H9 (cell line): Measurements from ENCODE around the gene UCP2. TPM values are rescaled to one million over a fixed set of nuclear protein-coding genes. Genes with fewer than 3 reads are reported as not detected.

Experiments used
- DNase-seq: peaks from one replicate; pipeline ENCODE4 v3.0.0-alpha.2; 2017
- H2AFZ ChIP-seq: one replicate; pipeline ENCODE4 v1.6.1; 2013; ENCODE audit warnings: mild to moderate bottlenecking, low read length, control low read depth, moderate library complexity
- H2AK5ac ChIP-seq: 2 replicates; pipeline ENCODE4 v1.6.1; 2013; ENCODE audit warnings: low read length, control low read depth, mixed read lengths; ENCODE audit not compliant: insufficient read length
- H2BK120ac ChIP-seq: one replicate; pipeline ENCODE4 v1.6.1; 2013; ENCODE audit warnings: low read depth, mild to moderate bottlenecking, low read length, control low read depth, inconsistent platforms; ENCODE audit not compliant: poor library complexity, severe bottlenecking
- H2BK12ac ChIP-seq: 2 replicates; pipeline ENCODE4 v1.6.1; 2013; ENCODE audit warnings: low read length, control low read depth, mixed read lengths, low read depth; ENCODE audit not compliant: insufficient read length
- H2BK15ac ChIP-seq: 2 replicates; pipeline ENCODE4 v1.6.1; 2013; ENCODE audit warnings: low read depth, low read length, control low read depth
- H2BK20ac ChIP-seq: one replicate; pipeline ENCODE4 v1.6.1; 2013; ENCODE audit warnings: low read depth, mild to moderate bottlenecking, low read length, control low read depth, inconsistent platforms; ENCODE audit not compliant: poor library complexity, severe bottlenecking
- H2BK5ac ChIP-seq: 2 replicates; pipeline ENCODE4 v1.6.1; 2013; ENCODE audit warnings: low read length, control low read depth, mixed read lengths; ENCODE audit not compliant: insufficient read length
- H3K14ac ChIP-seq: 2 replicates; pipeline ENCODE4 v1.6.1; 2013; ENCODE audit warnings: low read length, control low read depth; ENCODE audit not compliant: insufficient read depth
- H3K18ac ChIP-seq: 2 replicates; pipeline ENCODE4 v1.6.1; 2013; ENCODE audit warnings: low read depth, mild to moderate bottlenecking, mixed read lengths, low read length, control low read depth; ENCODE audit not compliant: insufficient read length
- H3K23ac ChIP-seq: 2 replicates; pipeline ENCODE4 v1.6.1; 2013; ENCODE audit warnings: low read length, control low read depth, mixed read lengths, low read depth; ENCODE audit not compliant: insufficient read length
- H3K23me2 ChIP-seq: 2 replicates; pipeline ENCODE4 v1.6.1; 2013; ENCODE audit warnings: low read depth, mild to moderate bottlenecking, mixed read lengths, low read length, control low read depth; ENCODE audit not compliant: insufficient read length, poor library complexity, severe bottlenecking
- H3K27ac ChIP-seq: 2 replicates; pipeline ENCODE4 v1.5.1; 2013; ENCODE audit warnings: low read length, control low read depth, mixed read lengths, low read depth; ENCODE audit not compliant: insufficient read length
- H3K27me3 ChIP-seq: 2 replicates; pipeline ENCODE4 v1.6.1; 2013; ENCODE audit warnings: low read length, control low read depth, inconsistent platforms; ENCODE audit not compliant: insufficient read depth
- H3K4ac ChIP-seq: 2 replicates; pipeline ENCODE4 v1.6.1; 2013; ENCODE audit warnings: low read depth, mild to moderate bottlenecking, control low read depth, inconsistent platforms, low read length, moderate library complexity
- H3K4me1 ChIP-seq: 2 replicates; pipeline ENCODE4 v1.6.1; 2013; ENCODE audit warnings: low read length, control low read depth, inconsistent platforms; ENCODE audit not compliant: insufficient read depth
- H3K4me2 ChIP-seq: 2 replicates; pipeline ENCODE4 v1.6.1; 2013; ENCODE audit warnings: low read length, control low read depth, mixed read lengths; ENCODE audit not compliant: insufficient read length, insufficient read depth
- H3K56ac ChIP-seq: 2 replicates; pipeline ENCODE4 v1.6.1; 2013; ENCODE audit warnings: low read depth, mild to moderate bottlenecking, mixed read lengths, low read length, control low read depth; ENCODE audit not compliant: insufficient read length
- H3K79me1 ChIP-seq: 2 replicates; pipeline ENCODE4 v1.6.1; 2013; ENCODE audit warnings: low read depth, mild to moderate bottlenecking, moderate library complexity, low read length, control low read depth, inconsistent platforms; ENCODE audit not compliant: insufficient read depth, poor library complexity, severe bottlenecking
- H3K79me2 ChIP-seq: 2 replicates; pipeline ENCODE4 v1.6.1; 2013; ENCODE audit warnings: low read length, control low read depth, inconsistent platforms; ENCODE audit not compliant: insufficient read depth
- H3K9ac ChIP-seq: 2 replicates; pipeline ENCODE4 v1.6.1; 2013; ENCODE audit warnings: low read length, control low read depth, mixed read lengths; ENCODE audit not compliant: insufficient read length; ENCODE audit errors: extremely low read depth
- H3K9me3 ChIP-seq: one replicate; pipeline ENCODE4 v1.6.1; 2013; ENCODE audit warnings: low read depth, low read length, inconsistent platforms; ENCODE audit not compliant: control insufficient read depth
- H3T11ph ChIP-seq: one replicate; pipeline ENCODE4 v1.6.1; 2013; ENCODE audit warnings: mild to moderate bottlenecking, low read length, control low read depth, inconsistent platforms
- H4K20me1 ChIP-seq: one replicate; pipeline ENCODE4 v1.6.1; 2013; ENCODE audit not compliant: control insufficient read depth, insufficient read length, insufficient read depth
- H4K5ac ChIP-seq: 2 replicates; pipeline ENCODE4 v1.6.1; 2013; ENCODE audit warnings: low read depth, mild to moderate bottlenecking, mixed read lengths, low read length, control low read depth; ENCODE audit not compliant: insufficient read length
- H4K8ac ChIP-seq: replicated peaks from 2 replicates; pipeline ENCODE4 v1.6.1; 2013; ENCODE audit warnings: low read length, control low read depth, mixed read lengths, low read depth; ENCODE audit not compliant: insufficient read length
- H4K91ac ChIP-seq: 2 replicates; pipeline ENCODE4 v1.6.1; 2013; ENCODE audit warnings: low read depth, mild to moderate bottlenecking, moderate library complexity, mixed read lengths, low read length, control low read depth; ENCODE audit not compliant: insufficient read length
- H3K27ac Mint-ChIP-seq, 3 experiments: 2 replicates in 2 of 3; 3 replicates in 1 of 3; pipeline ENCODE4 v1.8.0; 2020 to 2021; ENCODE audit warnings: mixed read lengths in 3 of 3, mild to moderate bottlenecking in 1 of 3, moderate library complexity in 1 of 3
- H3K27me3 Mint-ChIP-seq: 2 replicates; pipeline ENCODE4 v1.8.0; 2021; ENCODE audit warnings: low read depth, mild to moderate bottlenecking, moderate library complexity, mixed read lengths
- H3K36me3 Mint-ChIP-seq, 3 experiments: 2 replicates in 2 of 3; 3 replicates in 1 of 3; pipeline ENCODE4 v1.8.0; 2020 to 2021; ENCODE audit warnings: low read depth in 3 of 3, mixed read lengths in 3 of 3; ENCODE audit not compliant: insufficient read depth in 1 of 3
- H3K4me1 Mint-ChIP-seq, 2 experiments: 2 replicates each; pipeline ENCODE4 v1.8.0; 2020; ENCODE audit warnings: mixed read lengths in 2 of 2
- H3K4me3 Mint-ChIP-seq, 2 experiments: 2 replicates in 1 of 2; 3 replicates in 1 of 2; pipeline ENCODE4 v1.8.0; 2020 to 2021; ENCODE audit warnings: mild to moderate bottlenecking in 2 of 2, mixed read lengths in 2 of 2, moderate library complexity in 1 of 2
- H3K9me3 Mint-ChIP-seq, 2 experiments: 2 replicates in 1 of 2; 3 replicates in 1 of 2; pipeline ENCODE4 v1.8.0; 2020; ENCODE audit warnings: mild to moderate bottlenecking in 2 of 2, mixed read lengths in 2 of 2, moderate library complexity in 1 of 2
- CTCF ChIP-seq: fragments of 200-600 bp; sonication (generic); conservative IDR thresholded peaks from 3 replicates; pipeline ENCODE4 v1.8.0; 2021; ENCODE audit warnings: antibody characterized with exemption, mild to moderate bottlenecking
- WGBS: extraction: QIAGEN DNeasy Blood & Tissue Kit; methylation state at CpG from one replicate; pipeline ENCODE4 v1.1.7; 2013; ENCODE audit warnings: missing lambda C conversion rate, low lambda C conversion rate, mixed read lengths; ENCODE audit not compliant: insufficient read length; ENCODE audit errors: extremely low coverage; 5-methylcytosine and 5-hydroxymethylcytosine counted together
- total RNA-seq: library from RNA; stranded (reverse); gene quantifications from 2 replicates; pipeline ENCODE4 v1.2.1, GENCODE V29; 2021

Gene UCP2
- total RNA-seq, 1 experiment from 2014 or later = 62.1 TPM

GRCh38 chr11:73969991-73970800 is 12.4 kb downstream of the UCP2 start:
- Histone ChIP-seq H3K4me1 (no peaks in the 10 kb centered on the region), H4K91ac (no peak overlapping the region), H3T11ph (no peak overlapping the region), H3K9ac (no peak overlapping the region), H4K20me1 (no peaks in the 10 kb centered on the region), H3K23ac (no peak overlapping the region), H2AK5ac (no peak overlapping the region), H2BK12ac (no peak overlapping the region), H2BK120ac (no peak overlapping the region), H2BK5ac (no peak overlapping the region), H3K4ac (no peak overlapping the region), H3K18ac (no peak overlapping the region), H2BK15ac (no peak overlapping the region), H3K79me2 (no peaks in the 10 kb centered on the region), H3K27me3 (no peaks in the 10 kb centered on the region), H3K56ac (no peak overlapping the region), H2BK20ac (no peak overlapping the region), H4K8ac (no peak overlapping the region), H3K79me1 (no peaks in the 10 kb centered on the region), H3K27ac (no peak overlapping the region), H3K9me3 (no peaks in the 10 kb centered on the region), H4K5ac (no peak overlapping the region), H2AFZ (no peak overlapping the region), H3K14ac (no peak overlapping the region), H3K4me2 (no peak overlapping the region), H3K23me2 (no peaks in the 10 kb centered on the region)
- H3K4me3 Mint-ChIP-seq = no peak overlapping the region
- H3K27me3 Mint-ChIP-seq = peaks cover 2% of the 10 kb centered on the region
- H3K27ac Mint-ChIP-seq = no peak overlapping the region
- TF ChIP-seq CTCF = no peak
- H3K36me3 Mint-ChIP-seq = peaks cover 11 to 16% (median 14%) of the 10 kb centered on the region in 3 experiments; a peak in 6 of 7 replicates
- H3K4me1 Mint-ChIP-seq = peaks cover 0 to 6% of the 10 kb centered on the region in 2 experiments; a peak in 2 of 4 replicates
- H3K9me3 Mint-ChIP-seq = no peaks in the 10 kb centered on the region
- no CpG with 5 or more reads among the region's 13 CpGs for WGBS
- DNase-seq = no peak
